HepG2 (cell line): Measurements from ENCODE around the gene UNC50. TPM values are rescaled to one million over a fixed set of nuclear protein-coding genes. Genes with fewer than 3 reads are reported as not detected.

Experiments
- ATAC-seq: fragments of 200-7000 bp; cut with Tn5 transposase; 3 replicates; pipeline ENCODE4 v1.9.1; 2020; ENCODE audit warnings: mild to moderate bottlenecking, moderate library complexity
- BruUV-seq: library from RNA; stranded (reverse); fragments of 400-500 nt; replicated peaks from 2 replicates; lab custom pipeline; 2021; lab: Mats Ljungman, UMichigan
- CTCF ChIA-PET: fragments of 300-600 bp; formaldehyde crosslinking; extraction: SDS; loops from one replicate; lab custom pipeline; 2021; ENCODE audit warnings: low total read pairs, inconsistent platforms, low intra/inter-chr PET ratio; lab: Yijun Ruan, JAX
- POLR2A ChIA-PET: fragments of 350-600 bp; sonication (Branson Sonifier 250); formaldehyde crosslinking; loops from one replicate; lab custom pipeline; 2020; ENCODE audit warnings: antibody characterized with exemption, inconsistent platforms; lab: Yijun Ruan, JAX
- DNase-seq: peaks from one replicate; pipeline ENCODE4 v3.0.0-alpha.2; 2015; ENCODE audit warnings: low spot score
- FAIRE-seq: peaks from 3 replicates; lab custom pipeline; 2011; peaks lifted over from hg19 to GRCh38; lab: Jason Lieb, UNC
- H2AFZ ChIP-seq: one replicate; pipeline ENCODE4 v1.6.1; 2011; ENCODE audit warnings: low read length, inconsistent platforms
- H3K27ac ChIP-seq: fragments of 300-600 bp; 3 replicates; pipeline ENCODE4 v1.8.0; 2011; ENCODE audit warnings: mixed run types, mild to moderate bottlenecking, mixed read lengths, low read length, inconsistent platforms; ENCODE audit not compliant: insufficient read depth; ENCODE audit errors: extremely low read length
- H3K27me3 ChIP-seq, 2 experiments: fragments of 200-600 bp in 1 of 2; 2 replicates in 1 of 2; 3 replicates in 1 of 2; pipeline versions ENCODE4 v1.6.0 to v1.8.0; 2011; ENCODE audit warnings: low read length in 2 of 2, mild to moderate bottlenecking in 2 of 2, moderate library complexity in 2 of 2, inconsistent platforms in 1 of 2; ENCODE audit not compliant: insufficient read depth in 2 of 2, control insufficient read depth in 1 of 2
- H3K36me3 ChIP-seq, 2 experiments: fragments of 200-600 bp in 1 of 2; replicated peaks in 1 of 2; 2 replicates in 1 of 2; 3 replicates in 1 of 2; pipeline versions ENCODE4 v1.5.1 to v1.8.0; 2011; ENCODE audit warnings: low read length in 2 of 2, inconsistent platforms in 1 of 2; ENCODE audit not compliant: insufficient read depth in 2 of 2, control insufficient read depth in 1 of 2
- H3K4me1 ChIP-seq: 2 replicates; pipeline ENCODE4 v1.5.1; 2012; ENCODE audit warnings: low read length, inconsistent platforms; ENCODE audit not compliant: insufficient read depth
- H3K4me2 ChIP-seq: 2 replicates; pipeline ENCODE4 v1.6.0; 2011; ENCODE audit warnings: low read depth, low read length, inconsistent platforms
- H3K4me3 ChIP-seq, 3 experiments: fragments of 200-600 bp in 1 of 3; sonication (generic), shearing (Covaris generic) in 1 of 3; replicated peaks in 1 of 3; 2 replicates each; pipeline ENCODE4 v1.5.1; 2011 to 2016; ENCODE audit warnings: low read length in 3 of 3, inconsistent platforms in 2 of 3, low read depth in 2 of 3, mild to moderate bottlenecking in 2 of 3, control low read depth in 1 of 3, mixed read lengths in 1 of 3; ENCODE audit not compliant: insufficient read depth in 1 of 3
- H3K79me2 ChIP-seq: one replicate; pipeline ENCODE4 v1.6.1; 2011; ENCODE audit warnings: low read length, inconsistent platforms; ENCODE audit not compliant: insufficient read depth
- H3K9ac ChIP-seq: 2 replicates; pipeline ENCODE4 v1.6.0; 2011; ENCODE audit warnings: mild to moderate bottlenecking, low read depth, low read length, inconsistent platforms; ENCODE audit not compliant: insufficient read depth
- H3K9me3 ChIP-seq: 2 replicates; pipeline ENCODE4 v1.5.1; 2012; ENCODE audit warnings: mild to moderate bottlenecking, low read length
- H4K20me1 ChIP-seq: 2 replicates; pipeline ENCODE4 v1.6.0; 2011; ENCODE audit warnings: inconsistent platforms, mild to moderate bottlenecking, low read length, moderate library complexity; ENCODE audit not compliant: insufficient read depth
- HMGXB3 ChIP-seq: sonication (generic); formaldehyde crosslinking; IDR thresholded peaks from 2 replicates; pipeline ENCODE4 v1.4.0; 2020; ENCODE audit warnings: missing genetic modification reagents, borderline replicate concordance
- ZNF350 ChIP-seq: sonication (generic); formaldehyde crosslinking; IDR thresholded peaks from 2 replicates; pipeline ENCODE4 v1.4.0; 2020; ENCODE audit warnings: mild to moderate bottlenecking, low read depth, missing genetic modification reagents, borderline replicate concordance
- ZNF556 ChIP-seq: sonication (generic); formaldehyde crosslinking; IDR thresholded peaks from 2 replicates; pipeline ENCODE4 v1.4.0; 2020; ENCODE audit warnings: mild to moderate bottlenecking, missing genetic modification reagents, borderline replicate concordance
- ZNF619 ChIP-seq: sonication (generic); formaldehyde crosslinking; IDR thresholded peaks from 2 replicates; pipeline ENCODE4 v1.4.0; 2020; ENCODE audit warnings: mild to moderate bottlenecking, missing genetic modification reagents
- WGBS: methylation state at CpG from one replicate; pipeline ENCODE4 v1.1.6; 2017; ENCODE audit warnings: low lambda C conversion rate; 5-methylcytosine and 5-hydroxymethylcytosine counted together
- in situ Hi-C: cut with HindIII; loops from 2 replicates; pipeline ENCODE4 v1.10.0; 2017; ENCODE audit warnings: low pct_unique_long_range_greater_than_20kb; ENCODE audit not compliant: extremely low pct_ligation_motif_present
- intact Hi-C: fragments of 100-400 bp; cut with micrococcal nuclease; formaldehyde crosslinking; loops from one replicate; pipeline ENCODE4 v1.10.0; 2022; ENCODE audit not compliant: unreplicated experiment
- polyA plus RNA-seq, 8 experiments: library from polyadenylated mRNA; depleted of rRNA in 3 of 8; stranded (reverse) in 7 of 8; unstranded in 1 of 8; fragments of >200 nt; fragmentation: Illumina TruSeq in 4 of 8; extraction: Trizol in 4 of 8; gene quantifications; 2 replicates each; pipeline versions ENCODE4 v1.2.1 to v1.2.3, GENCODE V29; 2011 to 2016; ENCODE audit warnings: low read depth in 4 of 8, missing spikeins in 1 of 8, mixed read lengths in 1 of 8; ENCODE audit not compliant: insufficient read depth in 1 of 8
- total RNA-seq, 5 experiments: library from RNA; depleted of rRNA; stranded (reverse); fragments of >200 nt; fragmentation: Illumina TruSeq; extraction: Trizol; gene quantifications; 2 replicates each; pipeline ENCODE4 v1.2.3, GENCODE V29; 2016; ENCODE audit warnings: low read depth in 1 of 5
- TF ChIP-seq, protein P1 (sequence below): sonication (generic); formaldehyde crosslinking; IDR thresholded peaks from 2 replicates; pipeline ENCODE4 v1.5.0; 2020; ENCODE audit warnings: mild to moderate bottlenecking, missing genetic modification reagents, borderline replicate concordance

The UNC50 gene
- total and polyA plus RNA-seq, 2 of the 13 experiments (the other 11 are each of a cell fraction or from before 2014, with no cell fraction given), result 92.6 to 95.6 TPM

GRCh38 chr2:98573426-98573825, 35.0 kb upstream of the UNC50 start:
- no TSS peak for BruUV-seq
- no peaks in the 10 kb centered on the region for H3K79me2 ChIP-seq
- POLR2A ChIA-PET, result no interaction called here
- in situ Hi-C loops, result no loop called here
- TF ChIP-seq ZNF556 (CRISPR knock-in tag) (no peak), ZNF350 (CRISPR knock-in tag) (no peak), ZNF619 (no peak), HMGXB3 (CRISPR knock-in tag) (no peak)
- TF ChIP-seq, protein P1, sequence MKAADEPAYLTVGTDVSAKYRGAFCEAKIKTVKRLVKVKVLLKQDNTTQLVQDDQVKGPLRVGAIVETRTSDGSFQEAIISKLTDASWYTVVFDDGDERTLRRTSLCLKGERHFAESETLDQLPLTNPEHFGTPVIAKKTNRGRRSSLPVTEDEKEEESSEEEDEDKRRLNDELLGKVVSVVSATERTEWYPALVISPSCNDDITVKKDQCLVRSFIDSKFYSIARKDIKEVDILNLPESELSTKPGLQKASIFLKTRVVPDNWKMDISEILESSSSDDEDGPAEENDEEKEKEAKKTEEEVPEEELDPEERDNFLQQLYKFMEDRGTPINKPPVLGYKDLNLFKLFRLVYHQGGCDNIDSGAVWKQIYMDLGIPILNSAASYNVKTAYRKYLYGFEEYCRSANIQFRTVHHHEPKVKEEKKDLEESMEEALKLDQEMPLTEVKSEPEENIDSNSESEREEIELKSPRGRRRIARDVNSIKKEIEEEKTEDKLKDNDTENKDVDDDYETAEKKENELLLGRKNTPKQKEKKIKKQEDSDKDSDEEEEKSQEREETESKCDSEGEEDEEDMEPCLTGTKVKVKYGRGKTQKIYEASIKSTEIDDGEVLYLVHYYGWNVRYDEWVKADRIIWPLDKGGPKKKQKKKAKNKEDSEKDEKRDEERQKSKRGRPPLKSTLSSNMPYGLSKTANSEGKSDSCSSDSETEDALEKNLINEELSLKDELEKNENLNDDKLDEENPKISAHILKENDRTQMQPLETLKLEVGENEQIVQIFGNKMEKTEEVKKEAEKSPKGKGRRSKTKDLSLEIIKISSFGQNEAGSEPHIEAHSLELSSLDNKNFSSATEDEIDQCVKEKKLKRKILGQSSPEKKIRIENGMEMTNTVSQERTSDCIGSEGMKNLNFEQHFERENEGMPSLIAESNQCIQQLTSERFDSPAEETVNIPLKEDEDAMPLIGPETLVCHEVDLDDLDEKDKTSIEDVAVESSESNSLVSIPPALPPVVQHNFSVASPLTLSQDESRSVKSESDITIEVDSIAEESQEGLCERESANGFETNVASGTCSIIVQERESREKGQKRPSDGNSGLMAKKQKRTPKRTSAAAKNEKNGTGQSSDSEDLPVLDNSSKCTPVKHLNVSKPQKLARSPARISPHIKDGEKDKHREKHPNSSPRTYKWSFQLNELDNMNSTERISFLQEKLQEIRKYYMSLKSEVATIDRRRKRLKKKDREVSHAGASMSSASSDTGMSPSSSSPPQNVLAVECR, result no peak
- TF ChIP-seq, all 625 proteins: peak for 0
- 94% methylated on average over 13 of the region's 13 CpGs for WGBS
- no peak overlapping the region for H3K4me3 ChIP-seq
- no peaks in the 10 kb centered on the region for H4K20me1 ChIP-seq
- intact Hi-C loops, result no loop called here
- H3K4me1 ChIP-seq, result no peaks in the 10 kb centered on the region
- CTCF ChIA-PET, result no interaction called here
- no peak overlapping the region for H3K4me2 ChIP-seq
- H3K9me3 ChIP-seq, result no peaks in the 10 kb centered on the region
- no peak overlapping the region for H2AFZ ChIP-seq
- DNase-seq (no peak), FAIRE-seq (no peak), ATAC-seq (no peak)
- H3K9ac ChIP-seq, result no peak overlapping the region
- H3K27ac ChIP-seq, result no peak overlapping the region
- H3K36me3 ChIP-seq, result peaks cover 3 to 22% of the 10 kb centered on the region in 2 experiments; a peak in 4 of 5 replicates
- H3K27me3 ChIP-seq, result no peaks in the 10 kb centered on the region
